Measurements from ENCODE around the gene MATN3.
"Not testable (repeated sequence)": the region's sequence is repeated elsewhere in the genome, so short reads cannot be mapped to it uniquely, and the experiment has no call there.

The MATN3 gene

DNA sequence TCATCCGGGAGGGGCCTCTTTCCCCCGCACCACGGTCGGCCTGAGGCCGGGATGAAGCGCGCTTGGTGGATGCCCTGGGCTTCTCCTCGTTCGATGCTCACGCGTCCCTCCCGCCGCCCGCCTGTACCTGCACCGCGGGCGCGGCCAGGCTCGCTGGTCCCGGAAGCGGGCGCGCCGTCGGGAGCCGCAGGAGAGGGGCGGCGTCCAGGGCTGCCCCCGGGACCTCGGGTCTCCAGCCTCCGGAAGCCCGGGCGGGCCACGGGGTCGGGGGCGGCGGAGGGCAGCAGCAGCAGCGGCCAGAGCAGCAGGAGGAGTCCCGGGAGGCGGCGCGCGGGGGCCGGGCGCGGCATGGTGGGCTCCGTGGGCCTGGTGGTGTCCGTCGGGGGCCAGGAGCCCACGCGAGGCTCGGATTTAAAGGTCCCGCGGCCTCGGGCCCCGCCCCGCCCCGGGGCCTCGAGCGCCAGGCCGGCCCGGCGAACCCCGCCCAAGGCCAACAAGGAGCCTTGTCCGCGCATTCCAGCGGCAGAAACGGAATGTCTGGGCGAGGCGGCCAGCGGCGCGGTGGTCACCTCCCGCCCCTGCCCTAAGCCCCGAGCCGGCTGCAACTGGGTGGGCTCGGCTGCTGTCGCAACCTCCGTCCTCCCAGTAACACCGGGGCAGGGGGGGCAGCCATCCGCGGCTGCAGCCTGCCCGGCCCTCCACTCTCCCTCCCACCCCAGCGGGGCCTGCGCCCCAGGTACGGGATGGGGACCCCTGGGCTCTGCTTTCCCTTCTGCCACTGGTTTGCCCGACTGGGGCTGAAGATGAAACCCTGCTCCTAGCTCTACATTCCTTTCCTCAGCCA is at the start of gene MATN3:
Gene MATN3, minus strand, starts transcription at position 387 of the 844 bp plus-strand sequence. Its CDS starts 37 bp downstream, at position 350.
- DNase-seq, result no peak

DNA sequence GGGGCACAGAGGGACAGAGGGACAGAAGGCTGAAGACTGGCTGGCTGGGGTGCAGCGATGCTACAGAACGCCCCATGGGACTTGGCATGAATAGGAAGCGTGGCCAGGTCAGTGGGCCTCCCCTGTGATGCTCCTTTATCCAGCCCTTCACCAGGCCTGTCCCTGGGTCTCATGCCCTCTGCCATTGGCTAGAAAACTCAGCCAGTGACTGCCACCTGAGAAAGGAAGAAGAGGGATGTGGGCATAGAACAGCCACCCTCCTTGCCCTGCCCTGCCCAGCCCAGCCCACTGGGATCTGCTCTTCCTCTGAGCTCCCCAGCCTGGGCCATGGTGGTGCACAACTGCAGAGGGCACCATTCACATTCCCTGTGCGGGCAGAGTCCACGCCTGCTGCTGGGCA is 49.5 kb upstream of the MATN3 start:
- no peak for DNase-seq

DNA sequence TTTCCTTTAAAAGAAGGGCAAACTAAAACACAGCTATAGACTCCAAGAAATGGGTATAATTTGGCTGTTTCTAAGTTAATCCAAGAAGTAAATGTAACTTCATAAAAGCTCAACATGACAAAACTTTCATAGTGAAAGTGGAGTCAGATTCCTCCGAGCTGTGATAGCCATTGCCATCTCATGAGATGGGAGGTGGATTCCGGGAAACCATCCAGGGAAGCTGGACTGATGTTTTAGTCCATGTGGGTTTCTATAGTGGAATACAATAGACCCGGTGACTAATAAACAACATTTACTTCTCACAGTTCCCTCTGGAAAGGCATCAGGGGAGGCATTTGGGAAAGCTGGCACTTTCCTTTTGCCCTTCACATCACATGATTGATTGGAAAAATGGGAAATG is 49.0 kb upstream of the MATN3 start:
- DNase-seq, result no peak

DNA sequence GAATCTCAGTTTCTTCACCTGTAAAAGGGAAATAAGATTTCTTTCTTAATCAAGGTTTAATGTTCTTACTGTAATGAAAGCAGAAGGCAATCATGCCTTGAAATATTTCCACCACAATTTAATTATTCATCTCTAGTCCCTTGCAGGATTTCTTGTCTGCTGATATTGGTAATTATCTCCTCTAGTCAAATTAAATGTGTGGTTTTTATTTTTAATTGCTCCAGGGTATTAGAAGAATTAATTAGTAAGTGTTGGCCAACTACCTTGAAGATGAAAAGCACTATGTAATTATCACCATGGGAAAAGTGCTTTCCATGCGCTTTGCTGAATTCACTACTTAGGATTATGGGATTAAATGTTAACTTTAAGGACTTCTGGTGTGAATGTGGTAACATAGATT is 47.6 kb upstream of the MATN3 start:
- DNase-seq, result no peak

DNA sequence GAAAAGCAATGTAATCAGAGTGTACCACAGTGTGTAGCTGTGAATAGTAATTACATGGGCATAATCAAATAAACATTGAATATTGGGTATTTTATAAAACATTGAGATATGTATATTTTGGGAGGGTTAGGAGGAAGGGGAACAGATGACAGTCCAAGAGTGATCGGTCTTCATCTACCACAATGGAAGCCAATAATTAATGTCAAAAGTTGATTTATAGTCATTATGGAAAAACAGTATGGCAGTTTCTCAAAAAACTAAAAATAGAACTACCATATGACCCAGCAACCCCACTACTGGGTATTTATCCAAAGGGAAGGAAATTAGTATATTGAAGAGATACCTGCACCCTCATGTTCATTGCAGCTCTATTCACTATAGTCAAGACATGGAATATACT is 44.8 kb upstream of the MATN3 start:
- DNase-seq, result no peak

GRCh38 chr2:20054931-20055330 is 42.5 kb upstream of the MATN3 start:
- DNase-seq, result no peak

GRCh38 chr2:20054119-20054518 is 41.7 kb upstream of the MATN3 start:
- no peak for DNase-seq

- peak; percentile 34 for DNase-seq
These were observed 40.4 kb upstream of the MATN3 start for GRCh38 chr2:20052861-20053281.

GRCh38 chr2:20052229-20052851 is 39.9 kb upstream of the MATN3 start:
- no peak for DNase-seq

DNA sequence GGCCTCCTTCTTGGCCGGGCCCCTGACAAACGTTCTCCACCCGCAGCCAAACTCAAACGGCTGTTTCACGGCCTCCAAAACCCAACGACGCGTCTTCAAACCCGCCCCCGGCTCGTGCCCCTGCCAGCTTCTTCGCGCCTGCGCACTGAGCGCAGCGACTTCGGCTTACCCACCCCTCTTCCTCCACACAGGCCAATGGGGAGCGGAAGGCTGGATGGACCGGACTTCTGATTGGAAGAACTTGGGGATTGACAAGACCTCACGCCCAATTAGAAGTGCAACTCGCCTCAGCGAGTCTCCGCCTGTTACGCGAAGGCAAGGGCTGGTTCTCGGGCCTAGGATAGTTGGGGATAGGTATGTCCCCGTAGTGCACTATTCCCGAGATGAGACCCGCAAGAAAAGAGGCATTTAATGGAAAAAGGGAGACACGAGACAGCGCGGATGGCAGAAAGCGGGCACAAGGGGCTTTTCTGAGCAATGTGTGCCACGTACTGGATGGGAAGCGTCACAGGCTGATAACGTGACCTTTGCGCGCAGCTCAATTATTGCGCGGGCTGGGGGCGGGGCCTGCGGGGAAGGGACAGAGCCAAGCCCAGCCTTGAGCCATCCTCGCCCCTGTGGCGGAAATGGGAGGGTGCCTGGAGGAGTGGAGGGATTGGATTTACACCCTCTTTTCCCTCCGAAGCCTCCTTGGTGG is 39.2 kb upstream of the MATN3 start, which contains the start of gene LAPTM4A:
Gene LAPTM4A, minus strand, starts transcription at position 97 of the 697 bp plus-strand sequence. CDS start 108 bp downstream, outside the sequence.
- peak; percentile 97 for DNase-seq

GRCh38 chr2:20050646-20051531 is 38.4 kb upstream of the MATN3 start:
- peak; percentile 47 for DNase-seq

- DNase-seq, result peak; percentile 53
These were observed 37.7 kb upstream of the MATN3 start for GRCh38 chr2:20050104-20050645.

GRCh38 chr2:20049637-20050036 is 37.2 kb upstream of the MATN3 start:
- no peak for DNase-seq

DNA sequence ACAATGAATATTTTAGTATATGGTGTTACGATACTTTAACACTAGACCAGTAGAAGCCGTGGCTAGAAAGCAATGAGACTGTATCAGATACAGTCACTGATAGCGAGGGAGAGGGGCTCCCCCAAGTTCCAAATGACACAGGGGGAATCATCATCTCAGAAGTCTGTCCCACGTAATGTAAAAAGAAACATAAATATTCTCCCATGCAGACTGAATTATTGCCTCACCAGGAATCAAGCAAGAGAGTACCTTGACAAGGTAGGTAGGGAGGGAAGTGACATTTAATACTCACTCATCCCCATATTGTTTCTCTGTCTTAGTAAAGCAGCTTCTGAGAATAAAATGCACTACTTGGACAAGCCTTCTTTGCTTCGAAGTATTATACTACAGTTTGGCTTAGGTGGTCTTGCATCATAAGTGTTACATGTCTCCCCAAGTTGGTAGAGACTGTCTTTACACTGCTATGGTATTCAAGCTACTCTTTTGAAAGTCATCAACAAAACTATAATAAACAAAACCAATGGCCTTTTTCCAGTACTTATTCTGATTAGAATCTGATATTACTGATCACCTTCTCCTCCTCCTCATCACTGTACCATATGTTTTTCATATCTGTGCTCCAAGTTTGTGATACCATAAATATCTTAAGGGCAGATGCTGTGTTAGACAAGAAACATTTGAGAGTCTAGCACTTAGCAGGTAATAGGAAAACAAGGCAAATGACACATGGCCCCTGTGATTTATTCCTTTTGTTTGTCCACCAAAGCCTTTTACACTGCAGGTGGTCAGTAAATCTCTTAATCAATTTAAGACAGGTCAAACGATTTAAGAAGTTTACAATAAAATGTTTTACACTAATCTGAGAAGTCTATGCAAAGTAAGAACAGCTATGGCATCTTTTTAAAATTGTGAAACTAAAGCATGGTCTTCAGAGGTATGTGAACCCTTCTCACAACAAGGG is 36.3 kb upstream of the MATN3 start:
- DNase-seq, result no peak

GRCh38 chr2:20045712-20046292 is 33.3 kb upstream of the MATN3 start:
- DNase-seq, result not testable (repeated sequence)

DNA sequence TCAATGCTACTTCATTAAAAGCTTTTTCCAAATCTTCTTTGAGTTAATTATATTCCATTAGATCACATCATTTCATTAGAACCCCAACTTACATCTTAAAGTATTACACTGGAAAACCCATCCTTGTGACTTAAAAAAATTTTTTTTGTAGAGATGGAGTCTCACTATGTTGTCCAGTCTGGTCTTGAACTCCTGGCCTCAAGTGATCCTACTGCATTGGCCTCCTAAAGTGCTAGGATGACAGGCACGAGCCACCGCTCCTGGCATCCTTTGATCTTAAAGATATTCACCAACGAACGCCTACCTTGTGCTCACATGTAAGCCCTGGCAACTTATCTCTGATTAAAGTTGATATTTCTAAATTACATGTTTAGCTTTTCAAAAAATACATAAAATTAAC is 32.3 kb upstream of the MATN3 start:
- DNase-seq, result no peak

DNA sequence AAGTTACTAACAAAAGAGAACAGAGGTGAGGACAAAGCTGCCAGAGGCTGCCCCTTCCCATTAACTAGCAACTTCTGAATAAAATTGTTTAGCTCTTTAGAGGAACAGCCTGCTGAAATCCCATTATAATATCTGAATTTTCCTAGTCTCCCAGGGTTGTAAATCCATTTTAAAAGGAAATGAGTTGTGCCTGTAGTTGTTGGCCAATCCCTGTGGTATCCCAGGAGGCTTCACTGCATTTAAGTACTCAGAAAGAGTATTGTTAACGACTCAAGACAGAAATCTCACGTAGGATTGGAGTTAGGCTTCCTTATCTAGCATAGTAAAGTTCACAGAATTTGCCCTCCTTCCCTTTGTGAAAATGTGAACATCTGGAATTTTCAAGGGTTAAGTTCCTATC is 30.1 kb upstream of the MATN3 start:
- DNase-seq, result no peak

GRCh38 chr2:20040489-20041172 is 28.2 kb upstream of the MATN3 start:
- DNase-seq, result no peak

DNA sequence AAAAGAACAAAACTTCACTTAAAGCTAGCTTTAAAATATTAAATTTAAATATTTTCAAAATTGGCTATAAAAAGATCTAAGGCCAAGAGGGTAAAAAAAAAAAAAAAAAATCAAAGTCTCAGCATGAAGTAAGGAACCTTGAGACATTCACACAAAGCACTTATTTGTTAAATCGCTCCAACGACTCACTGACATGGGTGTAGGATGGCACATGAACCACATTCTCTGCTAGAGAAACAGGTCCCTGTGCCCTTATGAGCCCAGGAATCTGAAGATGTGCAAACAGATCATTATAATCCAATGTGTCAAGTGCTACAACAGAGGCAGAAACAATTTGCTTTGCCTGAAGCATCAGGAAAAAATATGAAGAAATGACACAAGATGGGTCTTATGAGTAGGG is 25.2 kb upstream of the MATN3 start:
- no peak for DNase-seq

Data from stimulated activated CD8-positive, alpha-beta memory T cell treated with anti-CD3 and anti-CD28 coated beads, Interleukin-4, amount 100 ng/mL, for 48 hours (primary cell).